K562 (cell line): Measurements from ENCODE around the gene HP. TPM values are rescaled to one million over a fixed set of nuclear protein-coding genes. Genes with fewer than 3 reads are reported as not detected.

Source experiments
- ATAC-seq: fragments of 200-7000 bp; cut with Tn5 transposase; 3 replicates; pipeline ENCODE4 v1.9.1; 2020; ENCODE audit warnings: moderate library complexity
- BruUV-seq: library from RNA; stranded (reverse); fragments of 400-500 nt; replicated peaks from 2 replicates; lab custom pipeline; 2021; lab: Mats Ljungman, UMichigan
- CTCF ChIA-PET: fragments of 300-600 bp; formaldehyde crosslinking; extraction: SDS; loops from one replicate; lab custom pipeline; 2021; ENCODE audit warnings: low intra/inter-chr PET ratio; lab: Yijun Ruan, JAX
- POLR2A ChIA-PET: fragments of 300-600, 350-650 bp; sonication (Branson Sonifier 250); formaldehyde crosslinking; extraction: SDS; loops from one replicate; lab custom pipeline; 2021; ENCODE audit warnings: antibody characterized with exemption, inconsistent platforms; lab: Yijun Ruan, JAX
- DNase-seq, 4 experiments: peaks; one replicate each; pipeline versions ENCODE4 v3.0.0 to v3.0.0-alpha.2; 2011 to 2018; ENCODE audit warnings: low spot score in 3 of 4, mixed read lengths in 3 of 4; ENCODE audit errors: extremely low read depth in 1 of 4
- FAIRE-seq: peaks from 2 replicates; lab custom pipeline; 2011; peaks lifted over from hg19 to GRCh38; lab: Jason Lieb, UNC
- H2AFZ ChIP-seq: 2 replicates; pipeline ENCODE4 v1.6.0; 2011; ENCODE audit warnings: low read depth, low read length, control low read depth, inconsistent platforms
- H3K27ac ChIP-seq: fragments of 200-600 bp; 3 replicates; pipeline ENCODE4 v1.8.0; 2011; ENCODE audit warnings: low read depth, mild to moderate bottlenecking, control low read depth, inconsistent platforms, low read length, moderate library complexity, mixed read lengths; ENCODE audit errors: extremely low read depth
- H3K27me3 ChIP-seq, 2 experiments: fragments of 300-600 bp in 1 of 2; 2 replicates in 1 of 2; 3 replicates in 1 of 2; pipeline versions ENCODE4 v1.6.0 to v1.8.0; 2011; ENCODE audit warnings: inconsistent platforms in 2 of 2, low read length in 2 of 2, mild to moderate bottlenecking in 1 of 2, mixed read lengths in 1 of 2, moderate library complexity in 1 of 2; ENCODE audit not compliant: control insufficient read depth in 2 of 2, insufficient read depth in 2 of 2
- H3K36me3 ChIP-seq: fragments of 300-600 bp; 3 replicates; pipeline ENCODE4 v1.8.0; 2011; ENCODE audit warnings: mild to moderate bottlenecking, low read length, inconsistent platforms; ENCODE audit not compliant: control insufficient read depth, insufficient read depth
- H3K4me1 ChIP-seq, 2 experiments: fragments of 200-600 bp in 1 of 2; replicated peaks in 1 of 2; 2 replicates in 1 of 2; 3 replicates in 1 of 2; pipeline versions ENCODE4 v1.5.1 to v1.8.0; 2011; ENCODE audit warnings: inconsistent platforms in 2 of 2, low read length in 2 of 2, mild to moderate bottlenecking in 1 of 2, mixed read lengths in 1 of 2, moderate library complexity in 1 of 2; ENCODE audit not compliant: control insufficient read depth in 2 of 2, insufficient read depth in 2 of 2
- H3K4me2 ChIP-seq: 2 replicates; pipeline ENCODE4 v1.6.1; 2011; ENCODE audit warnings: low read length, control low read depth, inconsistent platforms, mixed read lengths; ENCODE audit not compliant: insufficient read depth
- H3K4me3 ChIP-seq: fragments of 200-600 bp; sonication (generic), shearing (Covaris generic); 2 replicates; pipeline ENCODE4 v1.5.1; 2016; ENCODE audit warnings: control low read depth, inconsistent platforms
- H3K79me2 ChIP-seq: fragments of 200-600 bp; 3 replicates; pipeline ENCODE4 v1.8.0; 2011; ENCODE audit warnings: low read length, inconsistent platforms; ENCODE audit not compliant: control insufficient read depth, insufficient read depth
- H3K9ac ChIP-seq, 2 experiments: 2 replicates each; pipeline versions ENCODE4 v1.6.0 to v1.6.1; 2011; ENCODE audit warnings: low read depth in 2 of 2, low read length in 2 of 2, control low read depth in 1 of 2, inconsistent platforms in 1 of 2, mild to moderate bottlenecking in 1 of 2, mixed read lengths in 1 of 2; ENCODE audit not compliant: insufficient read depth in 1 of 2
- H3K9me1 ChIP-seq: one replicate; pipeline ENCODE4 v1.6.0; 2011; ENCODE audit warnings: inconsistent platforms, mild to moderate bottlenecking, low read length, moderate library complexity; ENCODE audit not compliant: control insufficient read depth, insufficient read depth
- H3K9me3 ChIP-seq: replicated peaks from 2 replicates; pipeline ENCODE4 v1.5.1; 2011; ENCODE audit warnings: low read depth, low read length, inconsistent platforms; ENCODE audit not compliant: control insufficient read depth, insufficient read depth
- H4K20me1 ChIP-seq: replicated peaks from 2 replicates; pipeline ENCODE4 v1.6.1; 2011; ENCODE audit warnings: low read length, inconsistent platforms, mixed read lengths; ENCODE audit not compliant: control insufficient read depth, insufficient read depth
- ARHGAP35 ChIP-seq: fragments of 450-650 bp; IDR thresholded peaks from 2 replicates; pipeline ENCODE4 v1.6.1; 2018; ENCODE audit not compliant: partially characterized antibody
- ARID3B ChIP-seq: fragments of 250-450 bp; sonication (Bioruptor Pico); IDR thresholded peaks from 2 replicates; pipeline ENCODE4 v1.4.0; 2020; ENCODE audit warnings: borderline replicate concordance
- DLX4 ChIP-seq: fragments of 250-450 bp; sonication (Bioruptor Pico); IDR thresholded peaks from 2 replicates; pipeline ENCODE4 v1.6.1; 2021; ENCODE audit warnings: mild to moderate bottlenecking
- ESRRB ChIP-seq: fragments of 250-450 bp; sonication (Bioruptor Pico); IDR thresholded peaks from 2 replicates; pipeline ENCODE4 v1.5.0; 2020; ENCODE audit warnings: mild to moderate bottlenecking, moderate library complexity, borderline replicate concordance
- HEY1 ChIP-seq: fragments of 250-450 bp; sonication (Bioruptor Pico); IDR thresholded peaks from 2 replicates; pipeline ENCODE4 v1.5.0; 2020; ENCODE audit warnings: mild to moderate bottlenecking, moderate library complexity, borderline replicate concordance
- KDM4B ChIP-seq, 2 experiments: fragments of 450-650 bp in 1 of 2; sonication (generic) in 1 of 2; IDR thresholded peaks; 2 replicates each; pipeline ENCODE4 v1.6.1; 2016 to 2017; ENCODE audit warnings: borderline replicate concordance in 2 of 2, antibody characterized with exemption in 1 of 2, low read depth in 1 of 2, mild to moderate bottlenecking in 1 of 2
- LEF1 ChIP-seq: fragments of 450-650 bp; IDR thresholded peaks from 2 replicates; pipeline ENCODE4 v1.6.1; 2016; ENCODE audit warnings: mild to moderate bottlenecking
- NEUROD1 ChIP-seq: fragments of 150-350 bp; IDR thresholded peaks from 2 replicates; pipeline ENCODE4 v1.6.1; 2014; ENCODE audit warnings: borderline replicate concordance, low read length, low read depth; ENCODE audit not compliant: partially characterized antibody
- NFYB ChIP-seq: IDR thresholded peaks from 2 replicates; pipeline ENCODE4 v1.6.1; 2011; ENCODE audit warnings: mild to moderate bottlenecking, moderate library complexity; ENCODE audit not compliant: insufficient read length; ENCODE audit errors: extremely low read depth
- PRMT5 ChIP-seq: sonication (generic); formaldehyde crosslinking; IDR thresholded peaks from 2 replicates; pipeline ENCODE4 v1.5.0; 2020; ENCODE audit warnings: missing genetic modification reagents
- WHSC1 ChIP-seq: IDR thresholded peaks from one replicate; pipeline ENCODE4 v1.6.1; 2012; ENCODE audit warnings: low read length, control low read depth, inconsistent platforms
- ZEB2 ChIP-seq: fragments of 450-650 bp; IDR thresholded peaks from 2 replicates; pipeline ENCODE4 v1.6.1; 2016
- WGBS: fragments of 100-300 bp; shearing (Covaris generic); methylation state at CpG from one replicate; pipeline ENCODE4 v1.1.6; 2016; ENCODE audit warnings: low coverage, mixed read lengths; ENCODE audit not compliant: insufficient coverage; ENCODE audit errors: missing lambda C conversion rate; 5-methylcytosine and 5-hydroxymethylcytosine counted together
- in situ Hi-C: fragments of 300-500 bp; cut with MboI; formaldehyde crosslinking; loops from 4 replicates; pipeline ENCODE4 v1.15.0; 2018; ENCODE audit warnings: inconsistent platforms, mixed read lengths
- intact Hi-C: fragments of 100-400 bp; cut with micrococcal nuclease; formaldehyde crosslinking; loops from 2 replicates; pipeline ENCODE4 v1.14.2; 2022
- polyA plus RNA-seq, 8 experiments: library from polyadenylated mRNA; depleted of rRNA in 4 of 8; stranded (reverse) in 5 of 8; unstranded in 3 of 8; fragments of >200 nt; fragmentation: Nextera tagmentation in 2 of 8; fragmentation: Illumina TruSeq in 1 of 8; extraction: Ambion mirVana in 2 of 8; extraction: Trizol in 1 of 8; gene quantifications; 2 replicates each; pipeline versions ENCODE4 v1.2.1 to v1.2.3, GENCODE V29; 2011 to 2014; ENCODE audit warnings: inconsistent platforms in 1 of 8, missing spikeins in 1 of 8
- total RNA-seq, 7 experiments: library from RNA; depleted of rRNA in 6 of 7; stranded (reverse); fragments of >200 nt in 6 of 7; fragmentation: Illumina TruSeq in 2 of 7; extraction: Trizol in 2 of 7; gene quantifications; 2 replicates each; pipeline versions ENCODE4 v1.2.1 to v1.2.3, GENCODE V29; 2011 to 2021; ENCODE audit warnings: low replicate concordance in 1 of 7

HP gene
- total and polyA plus RNA-seq, 9 of the 15 experiments (the other 6 are each of a cell fraction or from before 2014, with no cell fraction given): 0.04 to 8.7 TPM; not detected in 7

GRCh38 chr16:72061564-72061963, 7.3 kb downstream of the HP start (continued):
- TF ChIP-seq WHSC1 (no peak), ARID3B (CRISPR knock-in tag) (no peak), PRMT5 (CRISPR knock-in tag) (no peak), LEF1 (no peak), ZEB2 (no peak), ARHGAP35 (no peak), ESRRB (CRISPR knock-in tag) (no peak), DLX4 (CRISPR knock-in tag) (no peak)
- TF ChIP-seq, all 486 proteins: peak for 0

GRCh38 chr16:72064361-72064894, 10.1 kb downstream of the HP start:
- H3K9me3 ChIP-seq: no peaks in the 10 kb centered on the region
- no peaks in the 10 kb centered on the region for H3K79me2 ChIP-seq
- H3K4me3 ChIP-seq: no peak overlapping the region
- intact Hi-C loops: loop anchor here (10.0 kb wide), 1 partner anchor 90 kb away; no protein-coding TSS in a partner anchor
- DNase-seq (no peak), ATAC-seq (no peak), FAIRE-seq (no peak)
- WGBS: 8% methylated on average over 10 of the region's 10 CpGs
- H3K4me1 ChIP-seq: peaks cover 0 to 4% of the 10 kb centered on the region in 2 experiments; a peak in 1 of 5 replicates
- no peak overlapping the region for H2AFZ ChIP-seq
- H3K9ac ChIP-seq: no peak overlapping the region
- ChIA-PET CTCF (interaction anchor here (0.8 kb wide), 1 partner anchor 35 kb away, joined by 3 read pairs; no protein-coding TSS in a partner anchor), POLR2A (no interaction called here)
- no peak overlapping the region for H3K4me2 ChIP-seq
- H3K36me3 ChIP-seq: no peaks in the 10 kb centered on the region
- H4K20me1 ChIP-seq: no peaks in the 10 kb centered on the region
- TF ChIP-seq NEUROD1: no peak
- TF ChIP-seq HEY1 (CRISPR knock-in tag): no peak
- no peak for TF ChIP-seq NFYB
- no peak for TF ChIP-seq KDM4B (IDR thresholded peaks at IDR 0.05; ENCODE audit: borderline replicate concordance in 2 of 2, low read depth in 1 of 2)
- BruUV-seq: no TSS peak
- in situ Hi-C loops: no loop called here
- peaks cover 12 to 15% of the 10 kb centered on the region in 2 experiments; a peak in 4 of 5 replicates for H3K27me3 ChIP-seq
- no peaks in the 10 kb centered on the region for H3K9me1 ChIP-seq
- H3K27ac ChIP-seq: no peak overlapping the region
